ENCODE results near the gene CYRIA. TPM values are rescaled to one million over a fixed set of nuclear protein-coding genes. Genes with fewer than 3 reads are reported as not detected.
A peak's percentile ranks its signal among the peaks of the same experiment; 100 is the strongest.

The CYRIA gene
- total RNA-seq, 1 donor from 2014 or later = 27.0 TPM

- DNase-seq (ENCODE audit: low read depth, low spot score) = no peak
Measured at GRCh38 chr2:16669388-16669787, 3.8 kb upstream of the CYRIA start.

GRCh38 chr2:16666449-16666801, 791 bp upstream of the CYRIA start:
- DNase-seq (ENCODE audit: low read depth, low spot score) = peak; percentile 88

- DNase-seq (ENCODE audit: low read depth, low spot score) = no peak
Measured at GRCh38 chr2:16664809-16665747, 556 bp downstream of the CYRIA start.

GRCh38 chr2:16664052-16664731, 1.4 kb downstream of the CYRIA start:
- peak; percentile 47 for DNase-seq (ENCODE audit: low read depth, low spot score)

- DNase-seq (ENCODE audit: low read depth, low spot score) = no peak
Measured at GRCh38 chr2:16663121-16663905, 2.3 kb downstream of the CYRIA start.

GRCh38 chr2:16661936-16662839, 3.4 kb downstream of the CYRIA start:
- no peak for DNase-seq (ENCODE audit: low read depth, low spot score)

GRCh38 chr2:16661526-16661925, 4.1 kb downstream of the CYRIA start:
- DNase-seq (ENCODE audit: low read depth, low spot score) = no peak

- no peak for DNase-seq (ENCODE audit: low read depth, low spot score)
Measured at GRCh38 chr2:16660556-16660955, 5.1 kb downstream of the CYRIA start.

GRCh38 chr2:16660114-16660513, 5.5 kb downstream of the CYRIA start:
- DNase-seq (ENCODE audit: low read depth, low spot score) = no peak

GRCh38 chr2:16658076-16658739, 7.4 kb downstream of the CYRIA start:
- no peak for DNase-seq (ENCODE audit: low read depth, low spot score)

- no peak for DNase-seq (ENCODE audit: low read depth, low spot score)
Measured at GRCh38 chr2:16657671-16658070, 8.0 kb downstream of the CYRIA start.

GRCh38 chr2:16656784-16657391, 8.7 kb downstream of the CYRIA start:
- DNase-seq (ENCODE audit: low read depth, low spot score) = no peak

GRCh38 chr2:16655905-16656642, 9.6 kb downstream of the CYRIA start:
- no peak for DNase-seq (ENCODE audit: low read depth, low spot score)

GRCh38 chr2:16655445-16655837, 10.2 kb downstream of the CYRIA start:
- no peak for DNase-seq (ENCODE audit: low read depth, low spot score)

- no peak for DNase-seq (ENCODE audit: low read depth, low spot score)
Measured at GRCh38 chr2:16654833-16655444, 10.7 kb downstream of the CYRIA start.

- no peak for DNase-seq (ENCODE audit: low read depth, low spot score)
Measured at GRCh38 chr2:16653799-16654198, 11.8 kb downstream of the CYRIA start.

GRCh38 chr2:16653083-16653375, 12.6 kb downstream of the CYRIA start:
- DNase-seq (ENCODE audit: low read depth, low spot score) = no peak

- no peak for DNase-seq (ENCODE audit: low read depth, low spot score)
Measured at GRCh38 chr2:16652296-16653082, 13.1 kb downstream of the CYRIA start.

Measured in pulmonary artery endothelial cell (primary cell).